ACC112 (cell line): ENCODE data around the gene OS9.

Experiments used
- H2AFZ ChIP-seq: fragments of 200-600 bp; sonication (generic); one replicate; pipeline ENCODE4 v1.6.0; 2017; ENCODE audit warnings: antibody characterized with exemption, low read length; ENCODE audit not compliant: unreplicated experiment
- H3K27ac ChIP-seq: fragments of 200-600 bp; sonication (generic); 2 replicates; pipeline ENCODE4 v1.5.1; 2014; ENCODE audit warnings: low read depth, mild to moderate bottlenecking, antibody characterized with exemption, low read length, moderate library complexity
- H3K27me3 ChIP-seq: fragments of 200-600 bp; sonication (generic); 2 replicates; pipeline ENCODE4 v1.6.1; 2014; ENCODE audit warnings: mild to moderate bottlenecking, antibody characterized with exemption, low read length, moderate library complexity, mixed read lengths; ENCODE audit not compliant: insufficient read depth
- H3K36me3 ChIP-seq: fragments of 200-600 bp; sonication (generic); 2 replicates; pipeline ENCODE4 v1.6.1; 2016; ENCODE audit warnings: mild to moderate bottlenecking, antibody characterized with exemption, low read length, moderate library complexity, mixed read lengths; ENCODE audit not compliant: insufficient read depth
- H3K4me1 ChIP-seq: fragments of 200-600 bp; sonication (generic); one replicate; pipeline ENCODE4 v1.6.1; 2016; ENCODE audit warnings: low read length, mixed read lengths; ENCODE audit not compliant: insufficient read depth, unreplicated experiment, control insufficient read depth
- H3K4me3 ChIP-seq: fragments of 200-600 bp; sonication (generic); 2 replicates; pipeline ENCODE4 v1.5.1; 2014; ENCODE audit warnings: mild to moderate bottlenecking, low read depth, low read length
- H3K79me2 ChIP-seq: fragments of 200-600 bp; sonication (generic); one replicate; pipeline ENCODE4 v1.6.0; 2016; ENCODE audit warnings: low read length; ENCODE audit not compliant: control insufficient read depth, unreplicated experiment, insufficient read depth

The OS9 gene

GRCh38 chr12:57745485-57745881, 51.6 kb downstream of the OS9 start:
- Histone ChIP-seq H3K79me2 (peaks cover 12% of the 10 kb centered on the region), H3K36me3 (peaks cover 25% of the 10 kb centered on the region), H3K27me3 (peaks cover 8% of the 10 kb centered on the region), H3K4me1 (peaks cover under 1% of the 10 kb centered on the region), H2AFZ (peak overlapping the region; percentile 71), H3K4me3 (peak overlapping the region; percentile 96), H3K27ac (peak overlapping the region; percentile 88)

GRCh38 chr12:57746025-57746424, 52.1 kb downstream of the OS9 start:
- H2AFZ ChIP-seq: no peak overlapping the region

DNA sequence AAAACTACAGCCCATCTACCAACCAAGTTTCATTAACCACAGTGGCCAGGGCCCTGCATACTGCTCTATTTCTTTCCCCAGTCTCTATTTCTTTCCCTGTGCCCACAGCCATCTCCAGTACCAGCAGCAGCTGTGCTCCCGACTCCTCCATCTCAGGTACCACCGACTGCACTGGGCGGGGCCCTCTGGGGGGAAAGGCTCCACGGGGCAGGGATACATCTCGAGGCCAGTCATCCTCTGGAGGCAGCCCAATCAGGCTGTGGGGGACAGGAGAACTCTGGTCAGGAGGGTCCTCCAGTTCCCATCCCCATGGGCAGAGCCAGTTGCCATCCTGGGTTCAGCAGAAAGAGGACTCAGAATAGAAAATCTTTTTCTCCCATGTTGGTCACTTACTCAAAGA, 55.1 kb downstream of the OS9 start:
- H3K79me2 ChIP-seq: peaks cover 28% of the 10 kb centered on the region
- peaks cover 13% of the 10 kb centered on the region for H3K4me1 ChIP-seq
- H3K27ac ChIP-seq: no peak overlapping the region
- peaks cover 8% of the 10 kb centered on the region for H3K27me3 ChIP-seq
- H3K4me3 ChIP-seq: no peak overlapping the region
- peaks cover 29% of the 10 kb centered on the region for H3K36me3 ChIP-seq
- H2AFZ ChIP-seq: no peak overlapping the region

More at GRCh38 chr12:57746025-57746424, 52.1 kb downstream of the OS9 start:
- Histone ChIP-seq H3K79me2 (peaks cover 17% of the 10 kb centered on the region), H3K27ac (no peak overlapping the region), H3K36me3 (peaks cover 29% of the 10 kb centered on the region), H3K4me3 (peak overlapping the region; percentile 96), H3K4me1 (peaks cover 6% of the 10 kb centered on the region), H3K27me3 (peaks cover 3% of the 10 kb centered on the region)

- Histone ChIP-seq H3K4me3 (peak overlapping the region; percentile 93), H3K36me3 (peaks cover 28% of the 10 kb centered on the region), H3K4me1 (peaks cover 13% of the 10 kb centered on the region), H3K27ac (peak overlapping the region; percentile 80; the same call in 1 of the 2 replicates), H3K27me3 (peaks cover 17% of the 10 kb centered on the region), H3K79me2 (peaks cover 28% of the 10 kb centered on the region), H2AFZ (no peak overlapping the region)
These were observed 56.9 kb downstream of the OS9 start for GRCh38 chr12:57750561-57751431.

- Histone ChIP-seq H3K4me3 (peak overlapping the region; percentile 93), H3K4me1 (peaks cover 13% of the 10 kb centered on the region), H3K36me3 (peaks cover 22% of the 10 kb centered on the region), H3K79me2 (peaks cover 28% of the 10 kb centered on the region), H3K27ac (peak overlapping the region; percentile 80), H2AFZ (no peak overlapping the region), H3K27me3 (peaks cover 23% of the 10 kb centered on the region)
These were observed 57.5 kb downstream of the OS9 start for GRCh38 chr12:57751432-57751787.

GRCh38 chr12:57751788-57752667, 58.1 kb downstream of the OS9 start, which contains the start of gene CDK4:
Gene CDK4 (minus strand): TSS chr12:57752310. CDS start chr12:57751717, 593 bp downstream.
- peaks cover 13% of the 10 kb centered on the region for H3K4me1 ChIP-seq
- peaks cover 28% of the 10 kb centered on the region for H3K79me2 ChIP-seq
- H2AFZ ChIP-seq: peak within 1 kb of the TSS; percentile 70
- H3K4me3 ChIP-seq: peak within 1 kb of the TSS; percentile 93
- peaks cover 20% of the 10 kb centered on the region for H3K36me3 ChIP-seq
- H3K27ac ChIP-seq: peak within 1 kb of the TSS; percentile 80
- peaks cover 29% of the 10 kb centered on the region for H3K27me3 ChIP-seq

- Histone ChIP-seq H3K79me2 (peaks cover 28% of the 10 kb centered on the region), H3K27ac (0 out of 2 replicates have a peak overlapping the region, but pooled peaks have one; percentile 14), H2AFZ (peak overlapping the region; percentile 70), H3K27me3 (peaks cover 29% of the 10 kb centered on the region), H3K4me1 (peaks cover 13% of the 10 kb centered on the region), H3K4me3 (peak overlapping the region; percentile 93), H3K36me3 (peaks cover 20% of the 10 kb centered on the region)
These were observed 58.7 kb downstream of the OS9 start for GRCh38 chr12:57752668-57753000.

DNA sequence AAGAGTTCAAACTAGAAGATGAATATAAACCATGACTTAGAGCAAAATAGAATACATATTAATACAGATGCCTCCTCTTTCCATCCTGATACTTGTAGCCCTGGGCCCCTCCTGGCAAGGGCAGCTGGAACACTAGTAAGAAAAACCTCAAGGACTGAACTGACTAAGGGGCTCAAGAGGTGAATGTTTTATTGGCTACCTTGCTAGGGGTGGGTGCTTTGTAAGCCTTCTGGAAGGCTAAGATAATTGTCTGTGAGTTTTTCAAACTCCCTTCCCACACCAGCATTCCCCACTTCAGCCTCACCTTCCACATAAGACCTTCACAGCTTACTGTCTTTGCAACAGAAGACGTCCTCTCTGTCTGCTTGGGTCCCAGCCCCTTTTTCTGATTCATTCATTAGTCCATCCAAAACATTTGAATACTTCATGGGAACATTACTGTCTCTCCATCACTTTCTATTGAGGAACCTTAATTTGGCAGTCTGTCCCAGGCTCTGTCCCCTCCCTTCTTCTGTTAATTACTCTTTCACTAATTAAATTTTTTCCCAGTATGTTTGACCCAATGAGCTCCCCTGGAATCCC, 59.9 kb downstream of the OS9 start:
- Histone ChIP-seq H3K27ac (no peak overlapping the region), H3K4me1 (peaks cover 13% of the 10 kb centered on the region), H3K79me2 (peaks cover 28% of the 10 kb centered on the region)

GRCh38 chr12:57754411-57755193, 60.7 kb downstream of the OS9 start, which contains the start of gene MARCHF9:
Gene MARCHF9 (plus strand): TSS chr12:57755103. CDS start chr12:57755529, 426 bp downstream.
- peaks cover 29% of the 10 kb centered on the region for H3K27me3 ChIP-seq
- peak within 1 kb of the TSS; percentile 9 for H2AFZ ChIP-seq
- no peak within 1 kb of the TSS for H3K27ac ChIP-seq
- peaks cover 13% of the 10 kb centered on the region for H3K4me1 ChIP-seq
- peak within 1 kb of the TSS; percentile 63 for H3K4me3 ChIP-seq
- H3K79me2 ChIP-seq: peaks cover 21% of the 10 kb centered on the region
- peaks cover 8% of the 10 kb centered on the region; the same call in 1 of the 2 replicates for H3K36me3 ChIP-seq

More for the DNA sequence above, 59.9 kb downstream of the OS9 start:
- no peak overlapping the region for H2AFZ ChIP-seq
- no peak overlapping the region for H3K4me3 ChIP-seq
- H3K27me3 ChIP-seq: peaks cover 29% of the 10 kb centered on the region
- peaks cover 12% of the 10 kb centered on the region for H3K36me3 ChIP-seq

GRCh38 chr12:57755194-57755453, 61.2 kb downstream of the OS9 start:
- H3K27me3 ChIP-seq: peaks cover 29% of the 10 kb centered on the region
- peaks cover 13% of the 10 kb centered on the region for H3K4me1 ChIP-seq
- peaks cover 8% of the 10 kb centered on the region; the same call in 1 of the 2 replicates for H3K36me3 ChIP-seq
- H3K79me2 ChIP-seq: peaks cover 19% of the 10 kb centered on the region
- peak overlapping the region; percentile 63 for H3K4me3 ChIP-seq
- no peak overlapping the region for H2AFZ ChIP-seq
- no peak overlapping the region for H3K27ac ChIP-seq
